ENCODE data around the gene FCGR2B. TPM values are rescaled to one million over a fixed set of nuclear protein-coding genes. Genes with fewer than 3 reads are reported as not detected.

Gene FCGR2B
- total RNA-seq, 1 donor from 2014 or later = 11.6 TPM

Other genes with a start within 250 kb of the FCGR2B start
- 18.5 TPM for gene FCGR2A, start 157.7 kb upstream of the FCGR2B start, total RNA-seq
- 2.9 TPM for gene HSPA6, start 138.6 kb upstream of the FCGR2B start, total RNA-seq
- gene FCGR3A, start 113.3 kb upstream of the FCGR2B start, total RNA-seq = 6.8 TPM
- gene FCGR3B, start 32.0 kb upstream of the FCGR2B start, total RNA-seq = 1.6 TPM
- 0.75 TPM for gene FCRLA, start 44.1 kb downstream of the FCGR2B start, total RNA-seq
- 3.9 TPM for gene FCRLB, start 58.4 kb downstream of the FCGR2B start, total RNA-seq
- gene DUSP12, start 86.6 kb downstream of the FCGR2B start, total RNA-seq = 21.9 TPM
- 39.4 TPM for gene ATF6, start 103.2 kb downstream of the FCGR2B start, total RNA-seq